GM12878 (cell line): ENCODE results near the gene ARHGAP5. TPM values are rescaled to one million over a fixed set of nuclear protein-coding genes. Genes with fewer than 3 reads are reported as not detected.

Source experiments
- ATAC-seq: fragments of 200-7000 bp; cut with Tn5 transposase; 3 replicates; pipeline ENCODE4 v1.9.1; 2020; ENCODE audit warnings: mild to moderate bottlenecking, moderate library complexity
- BruUV-seq: library from RNA; stranded (reverse); fragments of 400-500 nt; replicated peaks from 2 replicates; lab custom pipeline; 2021; lab: Mats Ljungman, UMichigan
- CTCF ChIA-PET: fragments of 300-600 bp; sonication (Branson Sonifier 250); formaldehyde crosslinking; extraction: SDS; loops from one replicate; lab custom pipeline; 2021; ENCODE audit warnings: inconsistent platforms; lab: Yijun Ruan, JAX
- POLR2A ChIA-PET: fragments of 350-600 bp; formaldehyde crosslinking; extraction: SDS; loops from one replicate; lab custom pipeline; 2021; ENCODE audit warnings: inconsistent platforms; lab: Charles Lee
- RAD21 ChIA-PET: fragments of 300-600 bp; sonication (Branson Sonifier 250); formaldehyde crosslinking; loops from one replicate; lab custom pipeline; 2023; ENCODE audit warnings: antibody characterized with exemption; ENCODE audit not compliant: unreplicated experiment; lab: Charles Lee
- SMC1A ChIA-PET: fragments of 300-600 bp; sonication (Branson Sonifier 250); formaldehyde crosslinking; loops from one replicate; lab custom pipeline; 2023; ENCODE audit not compliant: unreplicated experiment, uncharacterized antibody; lab: Charles Lee
- DNase-seq: peaks from one replicate; pipeline ENCODE4 v3.0.0-alpha.2; 2011; ENCODE audit warnings: low read depth, low spot score
- FAIRE-seq: peaks from 3 replicates; lab custom pipeline; 2011; peaks lifted over from hg19 to GRCh38; lab: Jason Lieb, UNC
- H2AFZ ChIP-seq: 2 replicates; pipeline ENCODE4 v1.6.0; 2011; ENCODE audit warnings: low read depth, low read length, control low read depth; ENCODE audit not compliant: control insufficient read depth
- H3K27ac ChIP-seq: 2 replicates; pipeline ENCODE4 v1.5.1; 2011; ENCODE audit warnings: control low read depth; ENCODE audit not compliant: control insufficient read depth, insufficient read depth
- H3K27me3 ChIP-seq, 2 experiments: replicated peaks in 1 of 2; 2 replicates each; pipeline versions ENCODE4 v1.6.0 to v1.6.1; 2011; ENCODE audit warnings: low read length in 1 of 2; ENCODE audit not compliant: control insufficient read depth in 2 of 2, insufficient read depth in 2 of 2
- H3K36me3 ChIP-seq, 2 experiments: 2 replicates each; pipeline ENCODE4 v1.5.1; 2011; ENCODE audit warnings: low read length in 1 of 2; ENCODE audit not compliant: control insufficient read depth in 2 of 2, insufficient read depth in 2 of 2
- H3K4me1 ChIP-seq: 2 replicates; pipeline ENCODE4 v1.6.1; 2011; ENCODE audit warnings: mild to moderate bottlenecking, low read length, moderate library complexity, mixed read lengths; ENCODE audit not compliant: control insufficient read depth, insufficient read depth
- H3K4me2 ChIP-seq: 2 replicates; pipeline ENCODE4 v1.6.0; 2011; ENCODE audit warnings: control low read depth; ENCODE audit not compliant: control insufficient read depth, insufficient read depth
- H3K4me3 ChIP-seq: fragments of 200-600 bp; sonication (generic); 2 replicates; pipeline ENCODE4 v1.5.1; 2016
- H3K79me2 ChIP-seq: 2 replicates; pipeline ENCODE4 v1.6.0; 2011; ENCODE audit warnings: low read length; ENCODE audit not compliant: control insufficient read depth, insufficient read depth
- H3K9ac ChIP-seq: 2 replicates; pipeline ENCODE4 v1.8.0; 2011; ENCODE audit warnings: low read length, control low read depth, mixed read lengths; ENCODE audit not compliant: control insufficient read depth, insufficient read depth
- H3K9me3 ChIP-seq: replicated peaks from 3 replicates; pipeline ENCODE4 v1.5.1; 2011; ENCODE audit warnings: mild to moderate bottlenecking, low read length; ENCODE audit not compliant: control insufficient read depth, insufficient read depth
- H4K20me1 ChIP-seq: 2 replicates; pipeline ENCODE4 v1.6.0; 2011; ENCODE audit not compliant: control insufficient read depth, insufficient read depth
- CREB1 ChIP-seq: IDR thresholded peaks from 2 replicates; pipeline ENCODE4 v1.6.1; 2012; ENCODE audit warnings: low read depth, mild to moderate bottlenecking, inconsistent platforms
- DPF2 ChIP-seq: fragments of 450-650 bp; IDR thresholded peaks from 2 replicates; pipeline ENCODE4 v1.6.1; 2017; ENCODE audit warnings: mild to moderate bottlenecking
- EED ChIP-seq: sonication (generic); IDR thresholded peaks from 2 replicates; pipeline ENCODE4 v1.6.1; 2016; ENCODE audit warnings: antibody characterized with exemption, low read depth
- ELK1 ChIP-seq: IDR thresholded peaks from 2 replicates; pipeline ENCODE4 v1.6.1; 2012; ENCODE audit warnings: low read depth, low read length, improper control_type of control experiment
- MLLT1 ChIP-seq: fragments of 450-650 bp; IDR thresholded peaks from 2 replicates; pipeline ENCODE4 v1.6.1; 2016; ENCODE audit warnings: mild to moderate bottlenecking
- MTA2 ChIP-seq: fragments of 450-650 bp; IDR thresholded peaks from 2 replicates; pipeline ENCODE4 v1.6.1; 2016; ENCODE audit warnings: low read depth, mild to moderate bottlenecking, moderate library complexity
- PBX3 ChIP-seq: IDR thresholded peaks from 2 replicates; pipeline ENCODE4 v1.6.1; 2011; ENCODE audit warnings: mild to moderate bottlenecking, low read depth, low read length, moderate library complexity; ENCODE audit not compliant: insufficient replicate concordance
- RCOR1 ChIP-seq: conservative IDR thresholded peaks from 2 replicates; pipeline ENCODE4 v1.6.1; 2012; ENCODE audit warnings: low read depth, low read length, improper control_type of control experiment
- SPI1 ChIP-seq: IDR thresholded peaks from 2 replicates; pipeline ENCODE4 v1.6.1; 2011; ENCODE audit warnings: low read depth, mild to moderate bottlenecking, low read length, moderate library complexity, borderline replicate concordance; ENCODE audit not compliant: insufficient read depth
- SUZ12 ChIP-seq: fragments of 200-600 bp; sonication (generic); IDR thresholded peaks from one replicate; pipeline ENCODE4 v1.6.1; 2018; ENCODE audit warnings: antibody characterized with exemption, mild to moderate bottlenecking; ENCODE audit not compliant: unreplicated experiment
- ZNF592 ChIP-seq: fragments of 450-650 bp; IDR thresholded peaks from 2 replicates; pipeline ENCODE4 v1.6.1; 2017; ENCODE audit warnings: mild to moderate bottlenecking, moderate library complexity
- WGBS: methylation state at CpG from one replicate; pipeline ENCODE4 v1.1.6; 2016; ENCODE audit warnings: low lambda C conversion rate; ENCODE audit not compliant: insufficient replicate concordance, insufficient coverage; ENCODE audit errors: missing lambda C conversion rate; 5-methylcytosine and 5-hydroxymethylcytosine counted together
- in situ Hi-C: fragments of 300-500 bp; cut with MboI; formaldehyde crosslinking; loops from 9 replicates; pipeline ENCODE4 v1.14.3; 2018; ENCODE audit warnings: mixed read lengths
- intact Hi-C: fragments of 100-400 bp; cut with micrococcal nuclease; formaldehyde crosslinking; loops from one replicate; pipeline ENCODE4 v1.14.2; 2022; ENCODE audit not compliant: unreplicated experiment
- polyA plus RNA-seq, 11 experiments: library from polyadenylated mRNA; depleted of rRNA in 4 of 11; unstranded in 6 of 11; stranded (reverse) in 5 of 11; fragments of >200 nt; fragmentation: Nextera tagmentation in 4 of 11; fragmentation: Illumina TruSeq in 1 of 11; extraction: Ambion mirVana in 4 of 11; extraction: Trizol in 1 of 11; gene quantifications; 1 replicate in 1 of 11; 2 replicates in 10 of 11; pipeline versions ENCODE4 v1.2.1 to v1.2.3, GENCODE V29; 2011 to 2016; ENCODE audit warnings: inconsistent platforms in 2 of 11, missing spikeins in 2 of 11, low read depth in 1 of 11
- total RNA-seq, 4 experiments: library from RNA; depleted of rRNA in 3 of 4; stranded (reverse); fragments of >200 nt in 3 of 4; fragmentation: Illumina TruSeq in 1 of 4; extraction: Trizol in 1 of 4; gene quantifications; 2 replicates each; pipeline versions ENCODE4 v1.2.1 to v1.2.3, GENCODE V29; 2013 to 2021

ARHGAP5 gene
- total and polyA plus RNA-seq, 10 of the 15 experiments (the other 5 are each of a cell fraction or from before 2014, with no cell fraction given), result 0.91 to 19.6 (median 7.2) TPM

- Histone ChIP-seq H3K27me3 (no peaks in the 10 kb centered on the region), H4K20me1 (no peaks in the 10 kb centered on the region), H3K36me3 (no peaks in the 10 kb centered on the region), H3K4me2 (peak overlapping the region; percentile 72), H3K27ac (no peak overlapping the region), H3K4me3 (no peak overlapping the region), H3K9me3 (no peaks in the 10 kb centered on the region), H2AFZ (no peak overlapping the region), H3K79me2 (no peaks in the 10 kb centered on the region), H3K9ac (no peak overlapping the region), H3K4me1 (peaks cover 25% of the 10 kb centered on the region)
- 81% methylated on average over 3 of the region's 3 CpGs for WGBS
- DNase-seq (no peak), FAIRE-seq (no peak), ATAC-seq (no peak)
- CTCF ChIA-PET, result interaction anchor here (1.2 to 2.9 kb wide), 4 partner anchors 48 to 132 kb away, joined by 3 to 10 read pairs (median 4); no protein-coding TSS in a partner anchor
- TF ChIP-seq DPF2 (no peak), RCOR1 (no peak), ZNF592 (no peak), PBX3 (no peak), MTA2 (no peak), EED (no peak), CREB1 (no peak), ELK1 (no peak), MLLT1 (no peak), SPI1 (no peak), SUZ12 (no peak)
- SMC1A ChIA-PET, result interaction anchor here (1.2 to 2.0 kb wide), 3 partner anchors 23 to 56 kb away, joined by 3 to 10 read pairs (median 3); no protein-coding TSS in a partner anchor
- POLR2A ChIA-PET, result no interaction called here
- no TSS peak for BruUV-seq
- in situ Hi-C loops (no loop called here), intact Hi-C loops (no loop called here)
- RAD21 ChIA-PET, result no interaction called here
Measured at GRCh38 chr14:32205554-32205953, 128.4 kb downstream of the ARHGAP5 start.
